ENCODE measurements around the gene ATP5ME.

GRCh38 chr4:633976-634598 lies 40.0 kb downstream of the ATP5ME start:
- TF ChIP-seq CTCF (IDR thresholded peaks at IDR 0.05; ENCODE audit: low read depth, low read length, missing input control) (no peak), MAX (IDR thresholded peaks at IDR 0.05) (no peak), JUND (IDR thresholded peaks at IDR 0.05) (no peak), GABPA (IDR thresholded peaks at IDR 0.05 in 1 of 2, conservative IDR thresholded peaks at IDR 0.05 in 1 of 2) (no peak), REST (IDR thresholded peaks at IDR 0.05) (no peak)

All from liver (tissue), 3 donors.